IPS-18c (cell line): ENCODE data around the gene DIP2C.
"Not testable (repeated sequence)": the region's sequence is repeated elsewhere in the genome, so short reads cannot be mapped to it uniquely, and the experiment has no call there.

Experiments used
- H3K4me3 ChIP-seq: 2 replicates; pipeline ENCODE4 v1.7.0; 2013; ENCODE audit warnings: low read depth, mild to moderate bottlenecking, low read length, moderate library complexity; ENCODE audit not compliant: insufficient read depth
- H3K9me3 ChIP-seq: one replicate; pipeline ENCODE4 v1.6.1; 2013; ENCODE audit warnings: mild to moderate bottlenecking, low read length, moderate library complexity; ENCODE audit not compliant: control insufficient read depth, insufficient read depth

The DIP2C gene

DNA sequence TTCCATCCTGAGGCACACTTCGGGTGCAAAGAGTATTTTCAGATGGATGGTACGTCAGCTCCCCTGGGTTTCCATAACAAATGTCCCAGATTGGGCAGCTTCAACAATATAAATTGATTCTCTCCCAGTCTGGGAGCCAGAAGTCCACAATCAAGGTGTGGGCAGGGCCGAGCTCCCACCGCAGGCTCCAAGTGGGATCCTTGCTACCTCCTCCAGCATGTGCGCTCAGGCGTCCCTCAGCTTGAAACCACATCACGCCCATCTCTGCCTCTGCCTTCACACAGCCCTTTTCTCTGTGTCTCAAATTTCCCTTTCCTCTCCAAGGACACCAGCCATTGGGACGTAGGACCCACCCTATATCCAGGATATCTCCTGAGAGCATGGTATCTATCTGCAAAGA lies 153.5 kb downstream of the DIP2C start:
- Histone ChIP-seq H3K4me3 (no peak overlapping the region), H3K9me3 (no peaks in the 10 kb centered on the region)

DNA sequence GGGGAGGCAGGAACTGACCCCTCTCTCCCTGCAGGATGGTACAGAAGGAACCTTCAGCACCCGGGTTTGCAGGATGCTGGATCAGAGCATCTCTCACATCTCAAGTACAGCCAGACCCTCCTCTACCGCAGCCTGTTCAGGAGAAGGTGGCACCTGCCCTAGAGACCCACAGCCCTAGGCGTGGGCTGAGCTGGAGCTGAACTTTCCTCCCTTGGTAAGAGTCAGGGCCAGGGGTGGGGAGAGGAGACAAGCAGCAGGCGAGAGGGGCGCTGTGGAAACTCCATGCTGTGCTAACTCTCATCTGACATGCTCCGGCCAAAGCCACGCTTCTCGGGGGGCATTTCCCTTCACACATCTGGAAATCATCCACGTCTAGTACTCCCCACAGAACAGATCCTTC lies 154.4 kb downstream of the DIP2C start:
- Histone ChIP-seq H3K4me3 (no peak overlapping the region), H3K9me3 (no peaks in the 10 kb centered on the region)

DNA sequence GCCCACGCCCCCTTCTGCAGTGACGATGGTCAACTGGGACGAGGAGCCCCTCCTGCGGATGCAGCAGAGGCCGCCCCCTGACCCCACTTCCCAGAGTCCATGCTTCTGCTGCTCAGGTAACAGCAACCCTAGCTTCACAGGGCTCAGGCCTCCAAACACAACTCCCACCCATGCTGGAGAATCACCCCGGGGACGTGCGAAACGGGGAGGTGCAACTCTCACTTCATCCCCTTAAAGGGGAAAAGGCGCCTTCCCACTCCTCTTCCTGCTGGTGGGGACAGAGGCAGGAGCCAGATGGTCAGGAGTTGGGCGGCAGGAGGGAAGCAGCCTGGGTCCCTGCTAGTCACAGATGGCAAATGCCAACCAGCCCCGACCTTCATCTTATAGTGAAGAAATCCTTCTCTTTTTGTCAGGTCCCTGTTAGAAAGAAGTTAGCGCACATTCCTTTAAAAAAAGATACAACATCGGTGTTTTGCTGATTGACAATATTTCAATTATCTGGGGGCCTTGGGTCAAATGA lies 155.4 kb downstream of the DIP2C start:
- Histone ChIP-seq H3K4me3 (no peak overlapping the region), H3K9me3 (no peaks in the 10 kb centered on the region)

DNA sequence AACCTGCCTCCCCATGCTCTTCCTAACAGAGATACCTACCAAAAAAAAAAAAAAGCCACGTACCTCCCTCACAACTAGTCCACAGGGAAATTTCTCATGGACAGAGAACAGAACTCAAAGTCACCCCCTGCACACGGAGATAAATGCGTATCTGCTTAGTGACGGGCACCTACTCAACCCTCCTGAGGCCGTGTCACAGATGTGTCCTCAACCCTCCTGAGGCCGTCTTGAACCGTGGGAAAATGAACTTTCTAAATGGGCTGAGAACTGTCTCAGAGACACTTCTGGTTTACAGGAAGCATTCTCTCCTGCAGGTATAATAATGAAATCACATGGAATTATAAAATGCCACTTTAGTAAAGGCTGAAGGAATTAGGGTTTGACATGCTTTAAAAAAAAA lies 155.9 kb downstream of the DIP2C start:
- no peak overlapping the region for H3K4me3 ChIP-seq
- no peaks in the 10 kb centered on the region for H3K9me3 ChIP-seq

DNA sequence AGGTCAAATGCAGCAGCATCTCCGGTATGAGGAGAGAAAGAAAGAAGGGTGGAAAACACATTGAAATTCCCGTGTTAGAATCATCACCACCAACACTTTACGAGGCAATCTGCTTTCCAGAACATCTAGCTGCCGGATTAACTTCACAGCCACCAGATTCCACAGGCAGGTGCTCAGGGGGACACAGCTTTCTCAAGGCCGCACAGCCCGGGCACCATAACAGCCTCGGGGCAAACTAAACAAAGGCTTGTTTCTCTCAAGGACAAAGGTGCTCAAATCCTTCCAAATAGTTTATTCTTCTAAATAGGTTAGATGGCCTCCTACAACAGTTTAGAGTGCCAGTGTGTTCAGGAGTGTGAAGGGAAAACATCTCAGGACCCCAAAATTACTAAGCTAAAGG lies 156.3 kb downstream of the DIP2C start:
- no peak overlapping the region for H3K4me3 ChIP-seq
- H3K9me3 ChIP-seq: no peaks in the 10 kb centered on the region

DNA sequence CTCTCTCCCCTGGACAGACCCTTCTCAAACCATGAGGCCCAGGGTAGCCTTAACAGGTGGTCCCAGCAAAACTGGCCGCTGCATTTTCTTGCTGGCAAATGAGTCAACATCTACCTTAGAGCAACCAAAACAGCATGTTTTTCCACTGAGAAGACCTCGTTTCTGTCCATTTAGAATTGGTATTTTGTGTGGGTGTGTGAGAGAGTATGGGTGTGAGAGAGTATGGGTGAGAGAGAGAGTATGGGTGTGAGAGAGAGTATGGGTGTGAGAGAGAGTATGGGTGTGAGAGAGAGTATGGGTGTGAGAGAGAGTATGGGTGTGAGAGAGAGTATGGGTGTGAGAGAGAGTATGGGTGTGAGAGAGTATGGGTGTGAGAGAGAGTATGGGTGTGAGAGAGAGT lies 157.1 kb downstream of the DIP2C start:
- H3K4me3 ChIP-seq, H3K9me3 ChIP-seq: not testable (repeated sequence)

DNA sequence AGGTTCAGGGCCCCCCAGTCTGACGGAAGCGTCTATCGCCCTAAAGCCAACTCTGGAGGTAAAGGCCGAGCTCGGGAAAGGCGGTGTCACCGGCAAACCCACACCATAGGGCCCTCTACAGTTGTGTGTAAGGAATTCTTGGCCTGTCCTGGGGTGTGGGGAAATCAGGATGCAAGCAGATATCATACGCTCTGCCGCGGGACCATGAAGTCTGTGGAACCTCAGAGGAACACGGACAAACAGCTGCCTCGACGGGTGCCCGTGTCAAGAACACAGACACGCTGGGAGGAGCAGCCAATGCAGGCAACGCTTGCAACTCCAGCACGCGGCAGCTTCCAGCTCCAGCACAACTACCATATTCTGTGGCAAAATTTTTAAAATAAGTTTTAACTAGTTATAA lies 157.9 kb downstream of the DIP2C start:
- Histone ChIP-seq H3K9me3 (no peaks in the 10 kb centered on the region), H3K4me3 (no peak overlapping the region)

DNA sequence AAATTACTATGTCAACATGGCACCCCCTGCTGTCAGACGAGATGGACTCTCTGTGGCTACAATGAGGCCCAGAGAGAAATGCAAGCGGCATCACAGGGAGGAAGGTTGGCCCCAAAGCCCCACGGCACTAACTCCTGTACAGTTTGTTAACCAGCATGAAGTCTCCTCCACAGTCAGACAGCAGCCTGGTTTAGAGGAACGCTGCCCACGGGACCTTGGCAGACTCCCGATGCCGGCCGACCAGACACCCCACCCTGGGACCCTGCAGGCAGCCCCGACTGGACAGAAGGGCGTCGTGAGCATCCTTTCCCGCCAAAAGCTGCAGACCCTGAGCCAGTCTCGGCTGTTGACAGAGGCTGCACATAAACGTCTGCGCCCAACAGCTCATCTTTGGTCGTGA lies 158.8 kb downstream of the DIP2C start:
- Histone ChIP-seq H3K4me3 (no peak overlapping the region), H3K9me3 (no peaks in the 10 kb centered on the region)

DNA sequence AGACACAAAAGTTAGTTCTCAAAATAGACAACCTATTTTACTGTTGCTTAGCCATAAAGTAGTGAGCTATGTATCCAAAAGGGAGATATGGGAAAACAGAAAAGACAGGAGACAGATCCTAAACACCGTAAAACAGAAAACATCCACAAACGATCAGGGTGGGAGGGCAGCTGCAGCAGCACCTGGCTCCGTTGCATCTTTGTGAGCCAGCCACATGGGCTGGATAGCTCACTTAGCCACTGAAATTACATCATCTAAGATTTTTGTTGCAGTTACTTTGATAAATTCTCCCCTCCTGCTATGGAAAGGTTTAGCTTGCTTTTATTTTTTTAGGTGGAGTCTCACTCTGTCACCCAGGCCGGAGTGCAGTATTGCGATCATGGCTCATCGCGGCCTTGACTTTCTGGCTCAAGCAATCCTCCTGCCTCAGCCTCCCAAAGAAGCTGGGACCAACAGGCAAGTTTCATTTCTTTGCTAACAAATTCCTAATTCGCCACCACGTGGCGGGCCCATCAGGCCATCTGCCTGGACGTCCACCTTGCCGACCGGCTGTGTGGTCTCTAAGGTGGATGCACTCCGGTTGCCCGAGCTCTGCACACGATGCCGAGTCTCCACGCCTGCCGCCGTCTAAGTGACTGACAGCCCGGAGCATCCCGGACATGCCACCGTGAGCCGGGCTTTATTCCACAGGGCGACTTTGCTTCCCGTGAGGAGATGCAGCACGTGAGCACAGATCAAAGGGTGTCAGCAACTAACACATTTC lies 159.8 kb downstream of the DIP2C start:
- H3K9me3 ChIP-seq: no peaks in the 10 kb centered on the region

DNA sequence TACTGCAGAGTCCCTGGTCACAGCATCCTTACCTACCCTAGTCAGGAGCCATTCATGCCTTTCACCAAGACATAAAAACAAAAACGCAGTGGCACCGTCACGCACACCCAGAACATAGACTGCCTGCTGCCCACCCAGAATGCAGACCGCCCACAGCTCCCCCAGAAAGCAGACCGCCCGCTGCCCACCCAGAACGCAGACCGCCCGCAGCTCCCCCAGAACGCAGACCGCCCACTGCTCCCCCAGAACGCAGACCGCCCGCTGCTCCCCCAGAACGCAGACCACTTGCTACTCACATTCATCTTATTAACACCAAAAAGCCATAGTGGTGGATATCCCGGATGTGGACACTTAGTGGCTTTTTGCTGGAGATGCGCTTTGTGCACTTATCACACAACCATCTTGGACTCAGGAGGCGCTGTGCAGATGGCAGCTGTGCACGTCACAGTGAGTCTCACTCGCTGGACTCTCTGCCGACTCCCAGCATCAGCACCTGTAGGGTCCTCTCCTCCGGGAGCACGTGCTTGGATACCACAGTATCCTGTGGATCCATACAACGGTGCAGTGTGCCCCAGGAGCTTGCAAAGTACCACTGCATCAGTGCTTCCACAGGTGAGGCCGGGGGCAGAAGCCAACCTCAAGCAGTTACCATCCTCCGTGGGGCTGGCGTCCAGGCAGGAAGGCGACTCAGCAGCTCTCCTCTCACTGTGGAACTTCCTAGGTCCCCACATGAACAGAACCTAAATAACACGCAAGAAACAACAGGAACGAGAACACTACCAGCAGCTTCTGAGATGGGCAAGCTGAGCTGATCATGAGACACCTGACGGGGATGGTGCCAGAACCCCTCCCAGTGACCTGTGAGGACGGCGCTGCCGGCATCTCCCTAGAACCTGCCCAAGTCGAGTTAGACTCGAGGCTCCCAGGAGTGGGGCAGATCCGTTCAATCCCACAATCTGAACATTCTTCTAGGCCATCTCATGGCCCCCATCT lies 161.0 kb downstream of the DIP2C start:
- H3K9me3 ChIP-seq: no peaks in the 10 kb centered on the region
- H3K4me3 ChIP-seq: no peak overlapping the region

More for the DNA sequence above, 159.8 kb downstream of the DIP2C start:
- no peak overlapping the region for H3K4me3 ChIP-seq

DNA sequence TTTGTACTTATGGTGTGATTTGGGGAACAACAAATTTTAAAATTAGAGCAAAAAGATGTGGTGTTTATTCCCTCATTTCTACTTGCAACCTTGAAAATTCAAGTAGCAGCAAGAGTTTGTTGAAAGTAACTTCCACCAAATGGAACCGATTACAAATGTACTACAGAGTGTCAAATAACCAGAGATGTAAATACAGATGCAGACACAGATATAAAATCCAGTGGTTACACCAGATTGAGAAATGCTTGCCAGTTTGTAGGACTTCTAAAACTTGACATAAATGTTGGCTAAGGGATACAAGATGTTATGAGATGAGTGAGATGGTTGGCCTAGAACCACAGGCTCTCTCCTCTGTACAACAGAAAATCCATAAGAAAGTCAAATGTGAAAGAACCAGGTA lies 162.1 kb downstream of the DIP2C start:
- H3K4me3 ChIP-seq: no peak overlapping the region
- no peaks in the 10 kb centered on the region for H3K9me3 ChIP-seq

DNA sequence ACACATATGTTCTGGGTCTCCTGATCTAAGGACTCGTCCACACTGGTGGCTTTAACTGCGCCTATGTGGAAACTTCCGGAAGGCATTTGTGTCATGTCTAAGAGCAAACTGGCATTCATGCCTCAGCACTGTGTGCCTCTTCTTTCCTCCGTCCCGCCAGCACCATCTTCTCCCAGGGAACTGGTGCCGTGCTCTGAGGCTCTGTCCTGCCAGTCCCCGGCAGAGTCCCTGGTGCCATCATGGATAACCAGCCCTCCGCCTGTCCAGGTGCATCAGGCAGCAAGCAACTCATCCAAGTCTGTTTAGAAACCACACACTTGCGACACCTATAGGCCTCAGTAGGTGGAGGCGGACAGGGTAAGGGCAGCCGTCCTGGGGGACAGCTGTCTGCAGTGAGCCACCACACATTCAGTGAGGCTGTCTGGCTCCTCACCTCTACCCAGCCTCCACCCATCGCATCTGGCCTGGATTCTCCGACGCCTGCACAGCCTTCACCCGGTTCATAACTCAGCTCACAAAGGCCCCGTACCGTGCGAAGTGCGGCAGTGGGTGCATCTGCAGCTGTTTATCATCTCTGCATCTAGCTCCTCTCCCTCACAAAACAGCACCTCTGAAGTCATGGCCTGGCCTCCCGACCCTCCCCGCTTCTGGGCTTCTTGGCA lies 162.7 kb downstream of the DIP2C start:
- H3K9me3 ChIP-seq: no peaks in the 10 kb centered on the region
- H3K4me3 ChIP-seq: no peak overlapping the region

DNA sequence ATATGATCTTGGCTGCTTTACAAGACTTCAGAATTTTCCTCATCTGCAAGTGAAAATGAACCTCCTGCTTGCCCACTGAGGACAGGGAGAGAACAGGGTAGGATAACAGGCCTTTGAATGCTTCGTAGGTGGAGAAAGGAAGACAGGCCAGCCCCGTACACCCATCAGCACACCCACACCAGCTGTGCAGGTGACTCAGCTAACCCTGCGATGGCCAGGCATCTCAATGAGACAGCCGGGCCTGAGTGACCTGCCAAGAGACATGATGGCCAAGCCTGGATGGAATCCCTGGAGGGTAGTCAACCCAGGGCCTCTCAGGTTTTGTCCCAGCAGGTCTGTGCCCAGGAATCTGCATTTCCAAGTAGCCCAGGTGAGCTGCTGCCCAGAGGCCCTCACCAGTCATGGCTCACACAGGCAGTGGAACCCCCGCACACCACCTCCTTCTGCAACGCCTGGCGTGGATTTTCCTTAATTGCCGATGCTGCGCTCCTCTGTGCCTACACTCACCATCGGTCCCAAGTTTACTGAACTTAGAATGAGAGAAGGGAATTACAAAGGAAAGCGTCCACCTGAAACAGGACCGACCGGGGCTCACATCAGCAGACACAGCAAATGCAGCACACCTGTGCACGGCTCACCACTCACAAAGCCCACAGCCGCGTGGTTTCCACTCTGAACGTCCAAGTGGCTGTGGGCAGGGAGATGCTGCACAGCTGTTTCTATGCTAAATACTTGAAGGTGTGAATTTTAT lies 163.7 kb downstream of the DIP2C start:
- no peaks in the 10 kb centered on the region for H3K9me3 ChIP-seq
- no peak overlapping the region for H3K4me3 ChIP-seq

DNA sequence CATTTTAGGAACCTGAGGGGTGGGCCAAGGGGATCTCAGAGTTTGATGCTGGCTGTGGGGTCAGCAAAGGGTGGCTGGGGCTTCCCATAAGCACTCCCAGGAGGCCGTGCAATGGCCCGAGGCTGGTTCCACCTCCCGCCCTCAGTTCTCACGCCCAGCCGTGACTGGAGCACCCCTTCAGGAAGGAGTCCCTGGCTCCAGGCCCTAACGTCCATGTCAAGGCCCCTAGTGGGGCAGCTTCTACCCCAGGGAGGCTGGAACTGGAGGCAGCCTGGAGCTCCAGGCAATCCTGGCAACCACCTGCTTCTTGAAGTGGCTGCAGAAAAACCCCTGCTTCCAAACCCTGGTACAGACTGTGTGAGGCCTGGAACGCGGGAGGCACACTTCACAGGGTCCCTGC lies 165.5 kb downstream of the DIP2C start:
- H3K9me3 ChIP-seq: no peaks in the 10 kb centered on the region
- no peak overlapping the region for H3K4me3 ChIP-seq

DNA sequence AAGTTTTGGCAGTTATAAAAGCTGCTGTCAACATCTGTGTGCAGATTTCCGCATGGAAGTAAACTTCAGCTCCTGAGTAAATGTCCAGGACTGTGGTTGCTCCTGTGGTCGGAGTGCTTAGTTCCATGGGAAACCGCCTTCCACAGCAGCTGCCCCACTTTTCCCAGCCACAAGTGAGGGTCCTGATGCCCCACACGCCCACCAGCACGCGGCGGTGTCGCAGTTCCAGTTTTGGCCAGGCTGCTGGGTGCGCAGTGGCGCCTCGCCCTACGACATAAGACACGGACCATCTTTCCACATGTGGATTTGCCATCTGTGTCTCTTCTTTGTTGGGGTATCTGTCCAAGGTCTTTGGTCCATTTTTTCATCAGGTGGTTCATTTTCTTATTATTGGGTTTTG lies 167.1 kb downstream of the DIP2C start:
- Histone ChIP-seq H3K4me3 (no peak overlapping the region), H3K9me3 (no peaks in the 10 kb centered on the region)

DNA sequence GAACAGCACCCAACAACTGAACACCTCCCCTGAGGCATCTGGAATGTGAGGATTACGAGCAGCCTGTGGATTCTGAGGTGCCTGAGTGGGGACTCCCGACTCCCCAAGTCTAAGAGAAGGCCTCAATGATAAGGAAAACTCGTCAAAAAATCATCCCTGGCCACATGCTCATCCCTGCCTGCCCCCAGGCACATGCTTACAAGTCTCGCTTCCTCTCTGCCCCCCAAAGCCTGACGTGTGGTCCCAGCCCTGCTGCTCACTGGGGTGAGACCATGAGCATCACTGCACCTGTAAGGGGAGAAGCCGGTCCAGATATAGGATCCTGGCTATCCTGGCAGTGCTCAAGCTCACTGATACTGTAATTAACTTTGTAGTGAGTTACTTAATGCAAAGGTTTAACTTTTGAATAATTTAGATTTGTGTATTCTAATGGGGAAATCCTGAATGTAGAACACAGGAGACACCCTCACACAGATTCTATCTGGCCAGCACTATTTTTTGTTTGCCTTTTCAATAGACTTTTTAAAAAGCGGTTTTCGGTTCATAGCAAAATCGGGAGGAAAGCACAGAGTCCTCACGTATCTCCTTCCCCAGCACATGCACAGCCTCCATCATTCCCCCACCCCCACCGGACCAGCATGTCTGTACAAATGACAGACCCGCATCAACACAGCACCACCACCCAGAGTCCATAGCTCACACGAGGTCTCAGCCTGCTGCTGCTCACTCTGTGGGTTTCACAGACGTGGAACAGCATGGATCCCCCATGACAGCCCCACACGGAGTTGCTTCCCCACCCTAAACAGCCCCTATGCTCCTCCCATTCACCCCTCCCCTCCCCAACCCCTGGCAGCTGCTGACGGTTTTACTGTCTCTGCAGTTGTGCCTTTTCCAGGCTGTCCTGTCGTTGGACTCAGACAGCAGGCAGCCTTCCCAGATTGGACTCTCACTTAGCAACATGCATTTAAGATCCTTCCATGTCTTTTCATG lies 167.9 kb downstream of the DIP2C start:
- no peaks in the 10 kb centered on the region for H3K9me3 ChIP-seq
- H3K4me3 ChIP-seq: no peak overlapping the region
